Fibroblast of lung (primary cell): ENCODE results near the gene AATF. TPM values are rescaled to one million over a fixed set of nuclear protein-coding genes. Genes with fewer than 3 reads are reported as not detected.

Source experiments
- DNase-seq, 2 donors: peaks; one replicate each; pipeline versions ENCODE4 v3.0.0 to v3.0.0-alpha.2; 2010; ENCODE audit warnings: low read depth in 2 of 2
- H2AFZ ChIP-seq: 2 replicates; pipeline ENCODE4 v1.5.1; 2012; ENCODE audit warnings: low read length, control low read depth, inconsistent platforms
- H3K27ac ChIP-seq: 2 replicates; pipeline ENCODE4 v1.5.1; 2011; ENCODE audit warnings: low read length, control low read depth; ENCODE audit not compliant: insufficient read depth
- H3K27me3 ChIP-seq: 2 replicates; pipeline ENCODE4 v1.5.1; 2011; ENCODE audit warnings: mild to moderate bottlenecking, low read length; ENCODE audit not compliant: control insufficient read depth, insufficient read depth
- H3K36me3 ChIP-seq: 2 replicates; pipeline ENCODE4 v1.5.1; 2011; ENCODE audit warnings: low read length; ENCODE audit not compliant: control insufficient read depth, insufficient read depth
- H3K4me1 ChIP-seq: 2 replicates; pipeline ENCODE4 v1.5.1; 2011; ENCODE audit warnings: low read length; ENCODE audit not compliant: control insufficient read depth, insufficient read depth; ENCODE audit errors: extremely low read depth
- H3K4me2 ChIP-seq: 2 replicates; pipeline ENCODE4 v1.5.1; 2011; ENCODE audit warnings: low read length, control low read depth; ENCODE audit not compliant: insufficient read depth; ENCODE audit errors: extremely low read depth
- H3K4me3 ChIP-seq, 4 experiments: fragments of 200-600 bp in 1 of 4; sonication (generic) in 1 of 4; replicated peaks in 1 of 4; 2 replicates each; pipeline ENCODE4 v1.5.1; 2011 to 2016; ENCODE audit warnings: low read length in 4 of 4, low read depth in 3 of 4, mild to moderate bottlenecking in 3 of 4, control low read depth in 2 of 4, inconsistent platforms in 1 of 4, mixed read lengths in 1 of 4; ENCODE audit not compliant: insufficient read depth in 1 of 4; ENCODE audit errors: control extremely low read depth in 1 of 4
- H3K79me2 ChIP-seq: 2 replicates; pipeline ENCODE4 v1.5.1; 2012; ENCODE audit warnings: mild to moderate bottlenecking, low read length, inconsistent platforms; ENCODE audit not compliant: control insufficient read depth, insufficient read depth
- H3K9ac ChIP-seq: 2 replicates; pipeline ENCODE4 v1.5.1; 2011; ENCODE audit warnings: mild to moderate bottlenecking, low read length, control low read depth; ENCODE audit not compliant: insufficient read depth
- H3K9me3 ChIP-seq: 2 replicates; pipeline ENCODE4 v1.5.1; 2012; ENCODE audit warnings: low read depth, low read length; ENCODE audit not compliant: control insufficient read depth, insufficient read depth
- H4K20me1 ChIP-seq: 2 replicates; pipeline ENCODE4 v1.5.1; 2011; ENCODE audit warnings: low read length; ENCODE audit not compliant: control insufficient read depth, insufficient read depth; ENCODE audit errors: extremely low read depth
- EZH2 ChIP-seq: IDR thresholded peaks from 2 replicates; pipeline ENCODE4 v1.5.1; 2012; ENCODE audit warnings: low read length, control low read depth, mild to moderate bottlenecking; ENCODE audit errors: missing control alignments
- polyA plus RNA-seq, 2 donors: library from polyadenylated mRNA; depleted of rRNA in 1 of 2; stranded (reverse) in 1 of 2; unstranded in 1 of 2; fragments of >200 nt; gene quantifications; 2 replicates each; pipeline ENCODE4 v1.2.1, GENCODE V29; 2011 to 2012; ENCODE audit warnings: missing spikeins in 1 of 2
- total RNA-seq: library from RNA; depleted of rRNA; stranded (reverse); fragments of >200 nt; gene quantifications from 2 replicates; pipeline ENCODE4 v1.2.1, GENCODE V29; 2014
- TF ChIP-seq, protein P1 (sequence below), 2 donors: IDR thresholded peaks in 1 of 2; conservative IDR thresholded peaks in 1 of 2; 1 replicate in 1 of 2; 2 replicates in 1 of 2; pipeline ENCODE4 v1.5.1; 2011 to 2012; ENCODE audit warnings: low read length in 2 of 2, control low read depth in 1 of 2, inconsistent platforms in 1 of 2, low read depth in 1 of 2, mild to moderate bottlenecking in 1 of 2

Gene AATF
- total and polyA plus RNA-seq, 2 donors (not counting 1 experiment from before 2014, with no cell fraction given): 11.9 to 30.7 TPM

DNA sequence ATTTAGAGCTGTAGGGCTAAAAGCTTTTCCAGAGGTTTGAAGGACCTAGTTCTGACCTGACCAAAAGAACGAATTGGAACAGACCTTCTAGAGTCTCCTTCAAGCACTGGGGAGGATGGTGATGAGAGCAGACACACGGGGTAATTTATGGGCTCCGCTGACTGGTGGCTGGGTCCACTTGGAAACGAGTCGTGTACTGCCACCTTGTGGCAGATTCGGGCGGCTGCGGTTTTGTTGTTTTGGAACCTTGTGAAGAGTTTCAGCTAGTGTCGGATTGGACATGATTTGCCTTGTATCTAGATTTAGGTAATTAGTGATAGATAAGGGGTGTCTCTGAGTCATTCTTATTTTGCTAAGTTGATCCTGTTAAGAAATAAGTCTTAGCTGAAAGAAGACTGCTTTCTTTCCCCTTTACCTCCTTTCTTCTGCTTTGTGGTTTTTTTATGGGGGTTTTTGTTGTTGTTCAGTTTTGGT, 98.9 kb downstream of the AATF start:
- peak; percentile 73 to 84 for DNase-seq
- no peak overlapping the region for H3K4me2 ChIP-seq
- no peak overlapping the region for H3K9ac ChIP-seq
- TF ChIP-seq, protein P1, sequence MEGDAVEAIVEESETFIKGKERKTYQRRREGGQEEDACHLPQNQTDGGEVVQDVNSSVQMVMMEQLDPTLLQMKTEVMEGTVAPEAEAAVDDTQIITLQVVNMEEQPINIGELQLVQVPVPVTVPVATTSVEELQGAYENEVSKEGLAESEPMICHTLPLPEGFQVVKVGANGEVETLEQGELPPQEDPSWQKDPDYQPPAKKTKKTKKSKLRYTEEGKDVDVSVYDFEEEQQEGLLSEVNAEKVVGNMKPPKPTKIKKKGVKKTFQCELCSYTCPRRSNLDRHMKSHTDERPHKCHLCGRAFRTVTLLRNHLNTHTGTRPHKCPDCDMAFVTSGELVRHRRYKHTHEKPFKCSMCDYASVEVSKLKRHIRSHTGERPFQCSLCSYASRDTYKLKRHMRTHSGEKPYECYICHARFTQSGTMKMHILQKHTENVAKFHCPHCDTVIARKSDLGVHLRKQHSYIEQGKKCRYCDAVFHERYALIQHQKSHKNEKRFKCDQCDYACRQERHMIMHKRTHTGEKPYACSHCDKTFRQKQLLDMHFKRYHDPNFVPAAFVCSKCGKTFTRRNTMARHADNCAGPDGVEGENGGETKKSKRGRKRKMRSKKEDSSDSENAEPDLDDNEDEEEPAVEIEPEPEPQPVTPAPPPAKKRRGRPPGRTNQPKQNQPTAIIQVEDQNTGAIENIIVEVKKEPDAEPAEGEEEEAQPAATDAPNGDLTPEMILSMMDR (conservative IDR thresholded peaks at IDR 0.05 in 1 of 2, IDR thresholded peaks at IDR 0.05 in 1 of 2; ENCODE audit: low read depth in 1 of 2, low read length in 2 of 2): peak; percentile 78 to 91
- no peak for TF ChIP-seq EZH2
- H3K27ac ChIP-seq: no peak overlapping the region
- H3K4me1 ChIP-seq: no peaks in the 10 kb centered on the region
- H4K20me1 ChIP-seq: no peaks in the 10 kb centered on the region
- H2AFZ ChIP-seq: no peak overlapping the region
- H3K9me3 ChIP-seq: no peaks in the 10 kb centered on the region
- no peaks in the 10 kb centered on the region for H3K79me2 ChIP-seq
- H3K36me3 ChIP-seq: no peaks in the 10 kb centered on the region
- H3K4me3 ChIP-seq: no peak overlapping the region
- no peaks in the 10 kb centered on the region for H3K27me3 ChIP-seq

DNA sequence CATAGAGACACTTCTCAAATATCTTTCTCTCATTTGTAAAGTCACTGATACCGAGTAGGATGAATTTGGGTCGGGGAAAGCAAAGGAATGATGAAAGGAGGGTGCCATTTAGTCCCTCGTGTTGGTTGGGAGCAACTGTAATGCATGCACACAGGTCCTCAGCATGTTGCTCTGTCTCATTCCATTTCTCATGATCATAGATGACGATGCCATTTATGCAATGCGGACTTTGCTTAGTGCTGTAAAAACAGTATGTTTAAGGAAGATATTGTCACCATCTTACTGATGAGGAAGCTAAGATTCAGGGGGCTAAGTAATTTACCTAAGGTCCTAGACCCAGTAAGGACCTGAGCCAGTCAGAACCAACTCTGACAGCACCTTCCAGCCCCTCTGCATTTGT, 100.1 kb downstream of the AATF start:
- H3K79me2 ChIP-seq: no peaks in the 10 kb centered on the region
- no peaks in the 10 kb centered on the region for H3K9me3 ChIP-seq
- H2AFZ ChIP-seq: no peak overlapping the region
- no peak overlapping the region for H3K9ac ChIP-seq
- no peak overlapping the region for H3K4me3 ChIP-seq
- no peak for DNase-seq
- TF ChIP-seq EZH2: no peak
- TF ChIP-seq, protein P1 (conservative IDR thresholded peaks at IDR 0.05 in 1 of 2, IDR thresholded peaks at IDR 0.05 in 1 of 2; ENCODE audit: low read depth in 1 of 2, low read length in 2 of 2): no peak
- H3K27me3 ChIP-seq: no peaks in the 10 kb centered on the region
- no peak overlapping the region for H3K27ac ChIP-seq
- H3K4me1 ChIP-seq: no peaks in the 10 kb centered on the region
- no peak overlapping the region for H3K4me2 ChIP-seq
- H3K36me3 ChIP-seq: no peaks in the 10 kb centered on the region
- no peaks in the 10 kb centered on the region for H4K20me1 ChIP-seq

DNA sequence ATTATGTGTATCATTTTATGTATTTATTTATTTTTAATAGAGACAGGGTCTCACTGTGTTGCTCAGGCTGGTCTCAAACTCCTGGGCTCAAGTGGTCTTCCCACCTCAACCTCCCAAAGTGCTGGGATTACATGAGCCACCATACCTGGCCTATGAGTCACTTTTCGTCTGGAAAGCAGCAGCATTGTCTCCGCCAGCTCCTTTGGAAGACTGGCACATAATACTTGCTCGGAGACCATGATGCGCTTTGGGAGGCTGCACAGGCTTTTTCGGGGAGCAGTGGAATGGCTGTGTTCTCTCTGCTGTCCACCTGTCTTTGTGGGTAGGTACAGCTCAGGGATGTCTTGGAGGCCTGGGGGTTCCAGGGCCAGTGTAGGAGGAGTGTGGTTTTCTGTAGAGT, 102.2 kb downstream of the AATF start:
- DNase-seq: peak in 1 of 2 donors; percentile 65
- Histone ChIP-seq H3K27ac (no peak overlapping the region), H2AFZ (no peak overlapping the region), H3K9me3 (no peaks in the 10 kb centered on the region), H3K79me2 (no peaks in the 10 kb centered on the region), H3K4me3 (no peak overlapping the region), H4K20me1 (no peaks in the 10 kb centered on the region), H3K36me3 (no peaks in the 10 kb centered on the region), H3K27me3 (no peaks in the 10 kb centered on the region), H3K9ac (no peak overlapping the region), H3K4me2 (no peak overlapping the region), H3K4me1 (no peaks in the 10 kb centered on the region)
- no peak for TF ChIP-seq EZH2
- TF ChIP-seq, protein P1 (conservative IDR thresholded peaks at IDR 0.05 in 1 of 2, IDR thresholded peaks at IDR 0.05 in 1 of 2; ENCODE audit: low read depth in 1 of 2, low read length in 2 of 2): no peak
